DND-41 (cell line): ENCODE data around the gene SPAG7.

ENCODE experiments used
- ATAC-seq: fragments of 200-7000 bp; cut with Tn5 transposase; 3 replicates; pipeline ENCODE4 v1.9.1; 2021; ENCODE audit warnings: low read depth; ENCODE audit not compliant: insufficient read depth
- DNase-seq: peaks from one replicate; pipeline ENCODE4 v3.0.0-alpha.2; 2020
- H2AFZ ChIP-seq: 2 replicates; pipeline ENCODE4 v1.6.0; 2012; ENCODE audit warnings: low read depth, low read length
- H3K27ac ChIP-seq: 2 replicates; pipeline ENCODE4 v1.5.1; 2012; ENCODE audit warnings: low read length, inconsistent platforms
- H3K27me3 ChIP-seq: fragments of 200-600 bp; sonication (generic); 2 replicates; pipeline ENCODE4 v1.6.0; 2012; ENCODE audit warnings: low read length, mild to moderate bottlenecking, inconsistent platforms; ENCODE audit not compliant: insufficient read depth, poor library complexity
- H3K36me3 ChIP-seq: 2 replicates; pipeline ENCODE4 v1.5.1; 2012; ENCODE audit warnings: low read length, inconsistent platforms; ENCODE audit not compliant: insufficient read depth
- H3K4me1 ChIP-seq: 2 replicates; pipeline ENCODE4 v1.5.1; 2012; ENCODE audit warnings: mild to moderate bottlenecking, low read length; ENCODE audit not compliant: insufficient read depth
- H3K4me2 ChIP-seq: 2 replicates; pipeline ENCODE4 v1.6.0; 2012; ENCODE audit warnings: mild to moderate bottlenecking, moderate library complexity, low read length, inconsistent platforms; ENCODE audit not compliant: insufficient read depth
- H3K4me3 ChIP-seq, 2 experiments: fragments of 200-600 bp in 1 of 2; shearing (Covaris generic) in 1 of 2; 2 replicates each; pipeline ENCODE4 v1.5.1; 2012 to 2016; ENCODE audit warnings: inconsistent platforms in 2 of 2, low read length in 2 of 2, mild to moderate bottlenecking in 2 of 2, low read depth in 1 of 2, moderate library complexity in 1 of 2
- H3K79me2 ChIP-seq: 2 replicates; pipeline ENCODE4 v1.6.0; 2012; ENCODE audit warnings: low read length, inconsistent platforms; ENCODE audit not compliant: insufficient read depth
- H3K9ac ChIP-seq: 2 replicates; pipeline ENCODE4 v1.6.0; 2012; ENCODE audit warnings: low read depth, mild to moderate bottlenecking, inconsistent platforms, low read length, moderate library complexity
- H3K9me3 ChIP-seq: 2 replicates; pipeline ENCODE4 v1.5.1; 2012; ENCODE audit warnings: low read length, moderate library complexity, mild to moderate bottlenecking, inconsistent platforms; ENCODE audit not compliant: insufficient read depth, severe bottlenecking
- H4K20me1 ChIP-seq: 2 replicates; pipeline ENCODE4 v1.6.0; 2012; ENCODE audit warnings: low read length; ENCODE audit not compliant: insufficient read depth
- CTCF ChIP-seq: IDR thresholded peaks from 2 replicates; pipeline ENCODE4 v1.5.1; 2012; ENCODE audit warnings: borderline replicate concordance, low read length, moderate library complexity, mild to moderate bottlenecking; ENCODE audit not compliant: poor library complexity, severe bottlenecking; ENCODE audit errors: extremely low read depth
- EZH2 ChIP-seq: IDR thresholded peaks from 3 replicates; pipeline ENCODE4 v1.6.1; 2012; ENCODE audit warnings: borderline replicate concordance, low read depth, mild to moderate bottlenecking, moderate library complexity, low read length, inconsistent platforms; ENCODE audit not compliant: severe bottlenecking

SPAG7 gene

GRCh38 chr17:4937553-4937952 is 30.1 kb downstream of the SPAG7 start:
- H3K4me3 ChIP-seq, result no peak overlapping the region
- no peak for DNase-seq
- peaks cover 40% of the 10 kb centered on the region for H3K36me3 ChIP-seq
- H3K79me2 ChIP-seq, result peaks cover 40% of the 10 kb centered on the region
- H3K27me3 ChIP-seq, result no peaks in the 10 kb centered on the region
- H3K4me2 ChIP-seq, result no peak overlapping the region
- H2AFZ ChIP-seq, result no peak overlapping the region
- TF ChIP-seq CTCF (no peak), EZH2 (no peak)
- no peak for ATAC-seq
- H3K4me1 ChIP-seq, result peaks cover 32% of the 10 kb centered on the region
- no peak overlapping the region for H3K27ac ChIP-seq
- 0 out of 2 replicates have a peak overlapping the region, but pooled peaks have one; percentile 82 for H3K9ac ChIP-seq
- H3K9me3 ChIP-seq, result no peaks in the 10 kb centered on the region
- peaks cover 33% of the 10 kb centered on the region; the same call in 1 of the 2 replicates for H4K20me1 ChIP-seq

- TF ChIP-seq CTCF (no peak), EZH2 (no peak)
- peaks cover 29% of the 10 kb centered on the region for H3K79me2 ChIP-seq
- no peak overlapping the region for H2AFZ ChIP-seq
- no peak for ATAC-seq
- DNase-seq, result no peak
- H3K27ac ChIP-seq, result no peak overlapping the region
- H3K4me1 ChIP-seq, result peaks cover 21% of the 10 kb centered on the region
- no peaks in the 10 kb centered on the region for H3K9me3 ChIP-seq
- peaks cover 29% of the 10 kb centered on the region for H3K36me3 ChIP-seq
- H3K4me3 ChIP-seq, result no peak overlapping the region
- no peak overlapping the region for H3K4me2 ChIP-seq
- peaks cover 25% of the 10 kb centered on the region; the same call in 1 of the 2 replicates for H4K20me1 ChIP-seq
- H3K27me3 ChIP-seq, result no peaks in the 10 kb centered on the region
- no peak overlapping the region for H3K9ac ChIP-seq
These were observed 31.2 kb downstream of the SPAG7 start for GRCh38 chr17:4936436-4936835.

GRCh38 chr17:4935650-4936049 is 32.0 kb downstream of the SPAG7 start:
- DNase-seq (no peak), ATAC-seq (no peak)
- H3K4me2 ChIP-seq, result no peak overlapping the region
- H3K4me3 ChIP-seq, result no peak overlapping the region
- no peak overlapping the region for H2AFZ ChIP-seq
- H3K27ac ChIP-seq, result no peak overlapping the region
- peaks cover 21% of the 10 kb centered on the region for H3K79me2 ChIP-seq
- H4K20me1 ChIP-seq, result peaks cover 19% of the 10 kb centered on the region; the same call in 1 of the 2 replicates
- H3K36me3 ChIP-seq, result peaks cover 25% of the 10 kb centered on the region
- H3K9me3 ChIP-seq, result no peaks in the 10 kb centered on the region
- TF ChIP-seq CTCF (no peak), EZH2 (no peak)
- H3K4me1 ChIP-seq, result peaks cover 14% of the 10 kb centered on the region
- no peak overlapping the region for H3K9ac ChIP-seq
- H3K27me3 ChIP-seq, result no peaks in the 10 kb centered on the region
